CD4-positive, alpha-beta memory T cell (primary cell): Measurements from ENCODE around the gene NYAP2. TPM values are rescaled to one million over a fixed set of nuclear protein-coding genes. Genes with fewer than 3 reads are reported as not detected.
A peak's percentile ranks its signal among the peaks of the same experiment; 100 is the strongest.

Source experiments
- CTCF ChIA-PET: fragments of 350-600 bp; sonication (Branson Sonifier 250); formaldehyde crosslinking; loops from one replicate; lab custom pipeline; 2021; ENCODE audit warnings: inconsistent platforms; ENCODE audit not compliant: partially characterized antibody; lab: Charles Lee
- POLR2A ChIA-PET: fragments of 350-600 bp; sonication (Branson Sonifier 250); formaldehyde crosslinking; loops from one replicate; lab custom pipeline; 2021; ENCODE audit not compliant: partially characterized antibody; lab: Charles Lee
- DNase-seq, 5 donors: peaks; one replicate each; pipeline versions ENCODE4 v3.0.0 to v3.0.0-alpha.2; 2020 to 2022; ENCODE audit warnings: mixed read lengths in 1 of 5
- H3K27ac ChIP-seq: one replicate; pipeline ENCODE4 v1.7.0; 2013; ENCODE audit warnings: low read depth, low read length
- H3K27me3 ChIP-seq: 2 replicates; pipeline ENCODE4 v1.7.0; 2013; ENCODE audit warnings: mild to moderate bottlenecking, low read length, moderate library complexity; ENCODE audit not compliant: insufficient read depth
- H3K36me3 ChIP-seq: 2 replicates; pipeline ENCODE4 v1.7.0; 2013; ENCODE audit warnings: mild to moderate bottlenecking, low read length, moderate library complexity; ENCODE audit not compliant: insufficient read depth
- H3K4me1 ChIP-seq: 2 replicates; pipeline ENCODE4 v1.7.0; 2013; ENCODE audit warnings: mild to moderate bottlenecking, low read length, moderate library complexity; ENCODE audit not compliant: insufficient read depth
- H3K4me3 ChIP-seq, 2 donors: one replicate each; pipeline ENCODE4 v1.7.0; 2013; ENCODE audit warnings: low read length in 2 of 2, mild to moderate bottlenecking in 1 of 2
- H3K9me3 ChIP-seq, 2 donors: one replicate each; pipeline ENCODE4 v1.7.0; 2013; ENCODE audit warnings: low read length in 2 of 2, control low read depth in 1 of 2; ENCODE audit not compliant: control insufficient read depth in 1 of 2
- H3K27ac Mint-ChIP-seq, 7 donors: one replicate each; pipeline ENCODE4 v1.8.0; 2020 to 2021; ENCODE audit warnings: mixed read lengths in 7 of 7, mild to moderate bottlenecking in 6 of 7, inconsistent platforms in 3 of 7, moderate library complexity in 3 of 7
- H3K27me3 Mint-ChIP-seq, 2 donors: one replicate each; pipeline ENCODE4 v1.8.0; 2020 to 2021; ENCODE audit warnings: mixed read lengths in 2 of 2
- H3K36me3 Mint-ChIP-seq, 2 donors: one replicate each; pipeline ENCODE4 v1.8.0; 2020 to 2021; ENCODE audit warnings: mixed read lengths in 2 of 2, inconsistent platforms in 1 of 2, mild to moderate bottlenecking in 1 of 2
- H3K4me1 Mint-ChIP-seq, 4 donors: one replicate each; pipeline ENCODE4 v1.8.0; 2020 to 2021; ENCODE audit warnings: mixed read lengths in 4 of 4, mild to moderate bottlenecking in 1 of 4
- H3K4me3 Mint-ChIP-seq, 8 donors: one replicate each; pipeline ENCODE4 v1.8.0; 2020 to 2021; ENCODE audit warnings: mixed read lengths in 8 of 8, mild to moderate bottlenecking in 7 of 8, moderate library complexity in 6 of 8, inconsistent platforms in 3 of 8
- H3K9me3 Mint-ChIP-seq, 8 donors: one replicate each; pipeline ENCODE4 v1.8.0; 2020 to 2021; ENCODE audit warnings: mixed read lengths in 8 of 8, mild to moderate bottlenecking in 5 of 8, inconsistent platforms in 3 of 8, moderate library complexity in 1 of 8
- intact Hi-C: fragments of 100-400 bp; cut with micrococcal nuclease; formaldehyde crosslinking; loops from one replicate; pipeline ENCODE4 v1.15.1; 2023
- polyA plus RNA-seq, 2 donors: library from polyadenylated mRNA; unstranded; fragments of 300-500 nt; fragmentation: Illumina TruSeq; gene quantifications; one replicate each; pipeline ENCODE4 v1.2.3, GENCODE V29; 2021
- total RNA-seq, 2 experiments: library from RNA; stranded (reverse); gene quantifications; one replicate each; pipeline ENCODE4 v1.2.3, GENCODE V29; 2021

NYAP2 gene
- total and polyA plus RNA-seq, 4 experiments from 2014 or later, result 0.06 TPM; not detected in 3

- Histone ChIP-seq H3K4me1 (no peaks in the 10 kb centered on the region), H3K27ac (no peak overlapping the region), H3K27me3 (no peaks in the 10 kb centered on the region), H3K36me3 (no peaks in the 10 kb centered on the region), H3K9me3 (no peaks in the 10 kb centered on the region), H3K4me3 (no peak overlapping the region)
- intact Hi-C loops, result no loop called here
- peaks cover 8 to 16% of the 10 kb centered on the region in 2 donors for H3K27me3 Mint-ChIP-seq
- no peaks in the 10 kb centered on the region for H3K9me3 Mint-ChIP-seq
- no peaks in the 10 kb centered on the region for H3K4me1 Mint-ChIP-seq
- CTCF ChIA-PET, result interaction anchor here (1.3 to 2.8 kb wide), 4 partner anchors 9 to 1304 kb away, joined by 7 to 16 read pairs (median 8); no protein-coding TSS in a partner anchor
- H3K36me3 Mint-ChIP-seq, result no peaks in the 10 kb centered on the region
- POLR2A ChIA-PET, result no interaction called here
- no peak overlapping the region for H3K4me3 Mint-ChIP-seq
- H3K27ac Mint-ChIP-seq, result no peak overlapping the region
- DNase-seq, result no peak
Observed at GRCh38 chr2:225662101-225662500, 262.6 kb downstream of the NYAP2 start.

DNA sequence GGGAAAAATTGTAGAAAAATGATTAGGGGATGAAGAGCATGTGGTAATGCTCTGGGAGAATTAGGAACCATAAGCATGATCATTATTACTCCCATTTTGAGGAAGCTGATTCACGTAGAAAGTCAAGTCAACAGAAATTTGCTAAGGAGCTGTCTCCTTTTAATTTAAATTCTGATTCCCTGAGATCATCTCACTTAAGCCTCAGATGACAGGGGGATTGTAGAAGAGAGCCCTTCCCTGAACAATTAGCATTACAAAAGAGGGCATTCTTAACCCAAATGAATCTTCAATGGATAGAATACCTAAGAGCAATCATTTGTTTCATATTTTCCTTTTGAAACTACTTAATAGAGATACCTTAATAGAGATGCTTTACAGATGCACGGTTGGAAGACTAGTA lies 267.9 kb downstream of the NYAP2 start:
- intact Hi-C loops, result no loop called here
- H3K36me3 Mint-ChIP-seq, result no peaks in the 10 kb centered on the region
- no peaks in the 10 kb centered on the region for H3K4me1 ChIP-seq
- H3K9me3 Mint-ChIP-seq, result no peaks in the 10 kb centered on the region
- no peak overlapping the region for H3K4me3 Mint-ChIP-seq
- no peaks in the 10 kb centered on the region for H3K27me3 ChIP-seq
- ChIA-PET CTCF (interaction anchor here (1.4 to 1.8 kb wide), 3 partner anchors 10 to 1571 kb away, joined by 3 to 7 read pairs (median 3); no protein-coding TSS in a partner anchor), POLR2A (no interaction called here)
- H3K36me3 ChIP-seq, result no peaks in the 10 kb centered on the region
- H3K27ac ChIP-seq, result no peak overlapping the region
- H3K9me3 ChIP-seq, result no peaks in the 10 kb centered on the region
- no peak overlapping the region for H3K27ac Mint-ChIP-seq
- no peaks in the 10 kb centered on the region for H3K4me1 Mint-ChIP-seq
- peaks cover 4 to 12% of the 10 kb centered on the region in 2 donors for H3K27me3 Mint-ChIP-seq
- no peak for DNase-seq
- H3K4me3 ChIP-seq, result no peak overlapping the region

DNA sequence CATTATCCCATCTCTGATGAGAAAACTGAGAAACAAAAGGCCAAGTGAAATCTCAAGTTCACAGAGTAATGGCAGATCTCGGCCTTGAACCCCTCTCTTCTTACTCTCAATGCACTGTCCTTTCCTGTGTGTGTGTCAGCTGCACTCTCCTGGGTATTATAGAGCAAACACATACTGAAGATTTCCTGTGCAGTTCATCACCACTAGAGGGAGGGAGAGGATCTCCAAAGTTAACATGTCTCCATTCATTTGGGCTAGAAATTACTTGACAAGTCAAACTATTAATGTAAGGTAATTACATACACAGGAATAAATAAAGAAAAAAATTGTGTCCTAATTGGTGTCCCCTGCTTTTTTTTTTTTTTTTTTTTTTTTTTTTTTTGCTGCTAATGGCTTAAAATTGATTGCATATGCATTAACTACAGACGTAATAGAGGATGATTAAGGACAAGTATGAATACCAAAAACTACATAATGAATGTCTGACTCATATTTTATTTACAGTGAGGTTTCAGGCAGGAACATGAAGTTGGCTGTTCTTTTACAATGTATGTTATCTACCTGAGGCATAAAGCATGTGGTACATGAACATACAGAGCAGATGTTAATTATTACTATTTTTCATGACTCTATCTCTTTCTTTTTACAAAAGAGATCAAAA lies 269.2 kb downstream of the NYAP2 start:
- Histone ChIP-seq H3K9me3 (no peaks in the 10 kb centered on the region), H3K4me3 (no peak overlapping the region), H3K27ac (no peak overlapping the region), H3K4me1 (no peaks in the 10 kb centered on the region), H3K36me3 (no peaks in the 10 kb centered on the region), H3K27me3 (no peaks in the 10 kb centered on the region)
- Mint-ChIP-seq H3K27ac (no peak overlapping the region), H3K36me3 (no peaks in the 10 kb centered on the region), H3K27me3 (peaks cover 0 to 7% of the 10 kb centered on the region in 2 donors), H3K4me1 (no peaks in the 10 kb centered on the region), H3K4me3 (no peak overlapping the region), H3K9me3 (no peaks in the 10 kb centered on the region)
- POLR2A ChIA-PET, result interaction anchor here (0.6 kb wide), 1 partner anchor 665 kb away, joined by 3 read pairs; no protein-coding TSS in a partner anchor
- intact Hi-C loops, result loop anchor here (1.0 to 2.0 kb wide), 4 partner anchors 1134 to 1570 kb away; no protein-coding TSS in a partner anchor
- peak; percentile 38 to 50 (median 43) for DNase-seq
- CTCF ChIA-PET, result interaction anchor here (0.8 to 1.9 kb wide), 5 partner anchors 9 to 1569 kb away, joined by 3 to 9 read pairs (median 6); no protein-coding TSS in a partner anchor

DNA sequence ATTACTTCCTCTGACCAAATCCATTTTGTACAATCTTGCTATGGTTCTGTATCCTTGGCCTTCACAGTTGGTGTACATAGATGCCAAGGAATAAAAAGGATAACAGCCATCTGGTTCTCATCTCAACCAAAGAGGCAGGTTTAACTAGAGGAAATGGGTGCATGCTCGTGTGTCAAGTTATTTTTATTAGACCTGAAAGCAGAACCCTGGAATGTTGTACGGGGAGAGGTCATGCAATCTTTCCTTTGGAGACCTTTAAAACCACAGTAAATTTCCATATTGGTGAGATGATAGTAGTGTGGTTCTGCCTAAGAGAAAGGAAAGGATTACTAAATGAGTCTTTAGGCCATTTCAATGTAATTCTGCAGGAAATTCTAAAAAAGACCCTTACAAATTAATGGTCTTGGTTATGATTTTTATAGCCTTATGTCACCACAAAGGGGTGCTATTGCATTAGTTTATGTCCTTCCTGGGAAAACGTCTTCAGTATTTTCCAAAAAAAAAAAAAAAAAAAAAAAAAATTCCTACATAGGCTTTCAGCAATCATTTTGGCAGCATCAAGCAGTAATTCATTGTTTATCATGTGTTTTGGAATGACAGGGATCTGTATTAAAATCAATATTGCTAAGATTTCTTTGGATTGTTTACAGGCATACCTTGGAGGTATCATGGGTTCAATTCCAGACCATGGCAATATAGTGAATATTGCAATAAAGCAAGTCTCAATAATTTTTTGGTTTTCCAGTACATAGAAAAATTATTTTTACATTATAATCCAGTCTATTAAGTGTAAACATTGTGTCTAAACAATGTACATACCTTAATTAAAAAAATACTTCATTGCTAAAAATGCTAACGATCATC lies 270.8 kb downstream of the NYAP2 start:
- H3K36me3 ChIP-seq, result no peaks in the 10 kb centered on the region
- Mint-ChIP-seq H3K36me3 (no peaks in the 10 kb centered on the region), H3K4me3 (no peak overlapping the region), H3K9me3 (no peaks in the 10 kb centered on the region), H3K4me1 (no peaks in the 10 kb centered on the region), H3K27me3 (peaks cover 3 to 5% of the 10 kb centered on the region in 2 donors), H3K27ac (no peak overlapping the region)
- DNase-seq, result no peak
- POLR2A ChIA-PET, result no interaction called here
- no peak overlapping the region for H3K4me3 ChIP-seq
- no peaks in the 10 kb centered on the region for H3K9me3 ChIP-seq
- H3K27ac ChIP-seq, result no peak overlapping the region
- CTCF ChIA-PET, result interaction anchor here (1.4 to 3.3 kb wide), 3 partner anchors 12 to 1568 kb away, joined by 6 to 9 read pairs (median 9); no protein-coding TSS in a partner anchor
- intact Hi-C loops, result no loop called here
- H3K27me3 ChIP-seq, result no peaks in the 10 kb centered on the region
- no peaks in the 10 kb centered on the region for H3K4me1 ChIP-seq

DNA sequence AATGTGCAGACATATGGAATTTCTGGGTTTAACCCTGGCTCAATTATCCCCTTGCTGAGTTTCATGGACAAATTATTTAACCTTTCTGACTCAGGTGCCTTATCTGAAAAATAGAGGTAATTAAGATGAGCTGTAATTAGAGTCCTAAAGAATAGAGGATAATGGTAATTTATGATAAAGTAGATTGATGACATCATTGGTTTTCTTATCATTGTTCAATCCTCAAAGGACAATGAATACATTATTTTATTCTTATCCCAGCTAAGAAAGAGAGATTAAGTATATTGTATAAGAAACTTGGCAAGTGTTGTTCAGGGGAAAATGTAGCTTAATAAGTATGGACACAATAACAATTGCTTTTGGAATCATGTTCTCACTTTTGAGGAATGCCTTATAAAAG lies 279.3 kb downstream of the NYAP2 start:
- H3K36me3 Mint-ChIP-seq, result no peaks in the 10 kb centered on the region
- H3K36me3 ChIP-seq, result no peaks in the 10 kb centered on the region

DNA sequence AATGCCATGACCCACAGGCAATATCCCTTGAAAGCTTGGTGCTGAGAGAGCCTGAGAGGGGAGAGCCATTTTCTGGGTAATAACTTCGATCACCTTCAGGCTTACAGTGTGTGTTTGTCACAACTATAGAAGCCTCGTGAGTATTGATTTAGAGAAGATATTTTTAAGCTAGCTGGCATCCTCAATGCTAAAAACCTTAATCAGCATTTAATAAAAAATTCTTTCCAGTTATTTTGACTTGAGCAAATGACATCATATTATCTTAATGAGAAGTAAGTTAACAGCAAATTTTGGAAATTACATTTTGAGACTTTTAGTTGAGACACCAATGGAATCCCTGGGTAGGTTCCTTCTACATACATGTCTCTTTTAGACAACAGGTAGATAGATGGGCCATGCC lies 283.7 kb downstream of the NYAP2 start:
- ChIA-PET POLR2A (no interaction called here), CTCF (no interaction called here)
- Histone ChIP-seq H3K27me3 (no peaks in the 10 kb centered on the region), H3K36me3 (no peaks in the 10 kb centered on the region), H3K4me1 (no peaks in the 10 kb centered on the region), H3K9me3 (no peaks in the 10 kb centered on the region), H3K4me3 (no peak overlapping the region), H3K27ac (no peak overlapping the region)
- H3K4me1 Mint-ChIP-seq, result no peaks in the 10 kb centered on the region
- no peak overlapping the region for H3K4me3 Mint-ChIP-seq
- H3K9me3 Mint-ChIP-seq, result no peaks in the 10 kb centered on the region
- H3K36me3 Mint-ChIP-seq, result no peaks in the 10 kb centered on the region
- no peak overlapping the region for H3K27ac Mint-ChIP-seq
- peaks cover 4 to 6% of the 10 kb centered on the region in 2 donors for H3K27me3 Mint-ChIP-seq
- intact Hi-C loops, result no loop called here
- no peak for DNase-seq

More for the DNA sequence above, 279.3 kb downstream of the NYAP2 start:
- Histone ChIP-seq H3K27me3 (no peaks in the 10 kb centered on the region), H3K4me3 (no peak overlapping the region), H3K4me1 (no peaks in the 10 kb centered on the region), H3K27ac (no peak overlapping the region), H3K9me3 (no peaks in the 10 kb centered on the region)
- H3K4me3 Mint-ChIP-seq, result no peak overlapping the region
- ChIA-PET POLR2A (no interaction called here), CTCF (interaction anchor here (1.2 to 1.3 kb wide), 2 partner anchors 14 to 19 kb away, joined by 4 to 5 read pairs; no protein-coding TSS in a partner anchor)
- H3K27me3 Mint-ChIP-seq, result peaks cover 10 to 13% of the 10 kb centered on the region in 2 donors
- H3K4me1 Mint-ChIP-seq, result no peaks in the 10 kb centered on the region
- intact Hi-C loops, result no loop called here
- H3K9me3 Mint-ChIP-seq, result no peaks in the 10 kb centered on the region
- no peak for DNase-seq
- no peak overlapping the region for H3K27ac Mint-ChIP-seq

DNA sequence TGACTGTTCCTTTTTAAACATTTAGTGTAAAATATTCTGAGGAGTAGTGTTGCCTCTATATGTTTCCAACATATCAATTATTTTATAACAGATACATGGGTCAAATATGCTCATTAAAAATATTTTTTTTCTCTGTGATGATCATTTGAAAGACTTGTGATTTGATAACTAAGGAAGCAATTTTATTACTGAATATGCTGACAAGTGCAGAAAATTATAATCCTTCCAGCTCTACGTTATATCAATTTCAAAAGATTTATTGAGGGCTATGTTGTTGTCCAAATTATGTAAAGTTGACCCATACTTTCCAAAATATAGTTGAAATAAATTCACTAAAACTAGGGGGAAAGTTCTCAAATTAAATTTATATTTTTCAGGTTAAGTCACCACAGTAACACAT lies 290.6 kb downstream of the NYAP2 start:
- no peak overlapping the region for H3K4me3 Mint-ChIP-seq
- Histone ChIP-seq H3K27ac (no peak overlapping the region), H3K27me3 (no peaks in the 10 kb centered on the region), H3K4me1 (no peaks in the 10 kb centered on the region), H3K36me3 (no peaks in the 10 kb centered on the region), H3K4me3 (no peak overlapping the region), H3K9me3 (no peaks in the 10 kb centered on the region)
- no peak for DNase-seq
- no peak overlapping the region for H3K27ac Mint-ChIP-seq
- no peaks in the 10 kb centered on the region for H3K36me3 Mint-ChIP-seq
- no peaks in the 10 kb centered on the region for H3K4me1 Mint-ChIP-seq
- POLR2A ChIA-PET, result no interaction called here
- H3K27me3 Mint-ChIP-seq, result peaks cover 2 to 4% of the 10 kb centered on the region in 2 donors
- CTCF ChIA-PET, result no interaction called here
- intact Hi-C loops, result no loop called here
- no peaks in the 10 kb centered on the region for H3K9me3 Mint-ChIP-seq
